Mucosa of gallbladder (tissue), 1 donor: Measurements from ENCODE around the gene GBP2. TPM values are rescaled to one million over a fixed set of nuclear protein-coding genes. Genes with fewer than 3 reads are reported as not detected.
"Not testable (repeated sequence)": the region's sequence is repeated elsewhere in the genome, so short reads cannot be mapped to it uniquely, and the experiment has no call there.

ENCODE experiments used
- DNase-seq: peaks from one replicate; pipeline ENCODE4 v3.0.0-alpha.2; 2020; ENCODE audit warnings: low spot score
- total RNA-seq: library from RNA; stranded (reverse); gene quantifications from one replicate; pipeline ENCODE4 v1.2.1, GENCODE V29; 2021
- donor health status: DM: no; HTN: no; CAD: no.

Gene GBP2
- total RNA-seq: 67.8 TPM

GRCh38 chr1:89125913-89126580 lies at the start of gene GBP2:
Gene GBP2 (minus strand): TSS chr1:89126114. CDS start chr1:89121966, 4,148 bp downstream.
- DNase-seq: no peak

- DNase-seq: no peak
Observed at GRCh38 chr1:89174491-89174890, 48.6 kb upstream of the GBP2 start.

- no peak for DNase-seq
Observed at GRCh38 chr1:89172468-89173143, 46.7 kb upstream of the GBP2 start.

GRCh38 chr1:89171067-89171438 lies 45.1 kb upstream of the GBP2 start:
- no peak for DNase-seq

- no peak for DNase-seq
Observed at GRCh38 chr1:89170170-89171066, 44.5 kb upstream of the GBP2 start.

- DNase-seq: no peak
Observed at GRCh38 chr1:89169166-89169565, 43.3 kb upstream of the GBP2 start.

GRCh38 chr1:89167590-89168230 lies 41.8 kb upstream of the GBP2 start:
- no peak for DNase-seq

GRCh38 chr1:89166705-89167104 lies 40.8 kb upstream of the GBP2 start:
- DNase-seq: no peak

GRCh38 chr1:89165811-89166210 lies 39.9 kb upstream of the GBP2 start:
- no peak for DNase-seq

GRCh38 chr1:89151047-89151446 lies 25.1 kb upstream of the GBP2 start:
- DNase-seq: no peak

GRCh38 chr1:89149976-89150375 lies 24.1 kb upstream of the GBP2 start:
- no peak for DNase-seq

- DNase-seq: peak; percentile 61
Observed at GRCh38 chr1:89149229-89149628, 23.3 kb upstream of the GBP2 start.

GRCh38 chr1:89147678-89148658 lies 22.1 kb upstream of the GBP2 start:
- no peak for DNase-seq

GRCh38 chr1:89146721-89147120 lies 20.8 kb upstream of the GBP2 start:
- DNase-seq: no peak

GRCh38 chr1:89143484-89143883 lies 17.6 kb upstream of the GBP2 start:
- no peak for DNase-seq

- DNase-seq: no peak
Observed at GRCh38 chr1:89142160-89142559, 16.2 kb upstream of the GBP2 start.

- no peak for DNase-seq
Observed at GRCh38 chr1:89133747-89134146, 7.8 kb upstream of the GBP2 start.

GRCh38 chr1:89130716-89131115 lies 4.8 kb upstream of the GBP2 start:
- DNase-seq: no peak

GRCh38 chr1:89129911-89130310 lies 4.0 kb upstream of the GBP2 start:
- no peak for DNase-seq

GRCh38 chr1:89128003-89128458 lies 2.1 kb upstream of the GBP2 start:
- DNase-seq: not testable (repeated sequence)
